ENCODE measurements around the gene GABRA4.

GABRA4 gene

GRCh38 chr4:46933686-46934085 is 59.7 kb downstream of the GABRA4 start:
- H3K4me3 ChIP-seq (ENCODE audit: low read depth, low read length) = no peak overlapping the region
- TF ChIP-seq CTCF (IDR thresholded peaks at IDR 0.05; ENCODE audit: low read depth, low read length) = no peak

GRCh38 chr4:46931981-46932380 is 61.4 kb downstream of the GABRA4 start:
- no peak overlapping the region for H3K4me3 ChIP-seq (ENCODE audit: low read depth, low read length)
- peak; percentile 77 for TF ChIP-seq CTCF (IDR thresholded peaks at IDR 0.05; ENCODE audit: low read depth, low read length)

- H3K4me3 ChIP-seq (ENCODE audit: low read depth, low read length) = no peak overlapping the region
- no peak for TF ChIP-seq CTCF (IDR thresholded peaks at IDR 0.05; ENCODE audit: low read depth, low read length)
Observed at GRCh38 chr4:46930891-46931290, 62.5 kb downstream of the GABRA4 start.

GRCh38 chr4:46927201-46927600 is 66.2 kb downstream of the GABRA4 start:
- no peak for TF ChIP-seq CTCF (IDR thresholded peaks at IDR 0.05; ENCODE audit: low read depth, low read length)
- no peak overlapping the region for H3K4me3 ChIP-seq (ENCODE audit: low read depth, low read length)

- no peak overlapping the region for H3K4me3 ChIP-seq (ENCODE audit: low read depth, low read length)
- no peak for TF ChIP-seq CTCF (IDR thresholded peaks at IDR 0.05; ENCODE audit: low read depth, low read length)
Observed at GRCh38 chr4:46924789-46925529, 68.4 kb downstream of the GABRA4 start.

GRCh38 chr4:46922205-46922604 is 71.2 kb downstream of the GABRA4 start:
- H3K4me3 ChIP-seq (ENCODE audit: low read depth, low read length) = no peak overlapping the region
- no peak for TF ChIP-seq CTCF (IDR thresholded peaks at IDR 0.05; ENCODE audit: low read depth, low read length)

- TF ChIP-seq CTCF (IDR thresholded peaks at IDR 0.05; ENCODE audit: low read depth, low read length) = no peak
- no peak within 1 kb of the TSS for H3K4me3 ChIP-seq (ENCODE audit: low read depth, low read length)
Observed at GRCh38 chr4:46909078-46909477, 84.3 kb downstream of the GABRA4 start, which contains the start of gene COX7B2. Gene COX7B2, minus strand, starts transcription at chr4:46909245. Its CDS starts 174,053 bp downstream, at chr4:46735192.

Measured in WI38 (cell line).